OCI-LY1 (cell line): Measurements from ENCODE around the gene LONRF2.
A peak's percentile ranks its signal among the peaks of the same experiment; 100 is the strongest.

Experiments
- H2AFZ ChIP-seq: fragments of 200-600 bp; sonication (generic), shearing (Covaris generic); 2 replicates; pipeline ENCODE4 v1.6.0; 2014; ENCODE audit warnings: antibody characterized with exemption, mild to moderate bottlenecking, low read length
- H3F3A ChIP-seq: fragments of 200-600 bp; sonication (generic), shearing (Covaris generic); 2 replicates; pipeline ENCODE4 v1.6.0; 2014; ENCODE audit warnings: mild to moderate bottlenecking, antibody characterized with exemption, low read length, moderate library complexity; ENCODE audit not compliant: insufficient read depth
- H3K27ac ChIP-seq: fragments of 200-600 bp; sonication (generic); 2 replicates; pipeline ENCODE4 v1.5.1; 2014; ENCODE audit warnings: low read length, mixed run types, mild to moderate bottlenecking, low read depth; ENCODE audit not compliant: poor library complexity, severe bottlenecking
- H3K27me3 ChIP-seq: fragments of 200-600 bp; sonication (generic); 2 replicates; pipeline ENCODE4 v1.6.0; 2014; ENCODE audit warnings: antibody characterized with exemption, mild to moderate bottlenecking, low read length, moderate library complexity; ENCODE audit not compliant: insufficient read depth
- H3K36me3 ChIP-seq: fragments of 200-600 bp; sonication (generic); 2 replicates; pipeline ENCODE4 v1.6.1; 2014; ENCODE audit warnings: mild to moderate bottlenecking, antibody characterized with exemption, low read length, moderate library complexity, mixed read lengths; ENCODE audit not compliant: insufficient read depth
- H3K4me1 ChIP-seq: fragments of 200-600 bp; sonication (generic); 2 replicates; pipeline ENCODE4 v1.5.1; 2014; ENCODE audit warnings: mild to moderate bottlenecking, low read length, moderate library complexity; ENCODE audit not compliant: insufficient read depth, severe bottlenecking
- H3K4me2 ChIP-seq: fragments of 200-600 bp; sonication (generic), shearing (Covaris generic); 2 replicates; pipeline ENCODE4 v1.6.1; 2014; ENCODE audit warnings: low read length
- H3K4me3 ChIP-seq: fragments of 200-600 bp; sonication (generic); 2 replicates; pipeline ENCODE4 v1.5.1; 2014; ENCODE audit warnings: low read length, low read depth, mild to moderate bottlenecking, mixed read lengths; ENCODE audit not compliant: poor library complexity, severe bottlenecking
- H3K79me2 ChIP-seq: fragments of 200-600 bp; shearing (Covaris generic); 2 replicates; pipeline ENCODE4 v1.6.1; 2016; ENCODE audit warnings: mixed run types, low read length, mixed read lengths; ENCODE audit not compliant: insufficient read depth
- H3K9ac ChIP-seq: fragments of 200-600 bp; sonication (generic), shearing (Covaris generic); 2 replicates; pipeline ENCODE4 v1.6.1; 2014; ENCODE audit warnings: mild to moderate bottlenecking, low read length, mixed read lengths
- H3K9me2 ChIP-seq: fragments of 200-600 bp; sonication (generic), shearing (Covaris generic); 2 replicates; pipeline ENCODE4 v1.6.1; 2014; ENCODE audit warnings: low read depth, mild to moderate bottlenecking, low read length, mixed read lengths
- H3K9me3 ChIP-seq: fragments of 200-600 bp; shearing (Covaris generic); 2 replicates; pipeline ENCODE4 v1.6.1; 2014; ENCODE audit warnings: low read length, mixed read lengths
- H4K20me1 ChIP-seq: fragments of 200-600 bp; sonication (generic), shearing (Covaris generic); 2 replicates; pipeline ENCODE4 v1.6.0; 2016; ENCODE audit warnings: mild to moderate bottlenecking, low read length; ENCODE audit not compliant: insufficient read depth
- CTCF ChIP-seq: fragments of 200-600 bp; sonication (generic), shearing (Covaris generic); IDR thresholded peaks from 2 replicates; pipeline ENCODE4 v1.5.1; 2017; ENCODE audit warnings: mild to moderate bottlenecking, antibody characterized with exemption, low read length, moderate library complexity, mixed read lengths
- EZH2 ChIP-seq: fragments of 200-600 bp; sonication (generic), shearing (Covaris generic); IDR thresholded peaks from 2 replicates; pipeline ENCODE4 v1.8.0; 2017; ENCODE audit warnings: borderline replicate concordance, mixed run types, mild to moderate bottlenecking, antibody characterized with exemption, low read length, moderate library complexity, mixed read lengths

Gene LONRF2

GRCh38 chr2:100237163-100237562 lies 85.1 kb downstream of the LONRF2 start:
- Histone ChIP-seq H3K27ac (no peak overlapping the region), H3K4me1 (peaks cover 56% of the 10 kb centered on the region), H3K4me3 (no peak overlapping the region)

GRCh38 chr2:100236166-100236565 lies 86.1 kb downstream of the LONRF2 start:
- Histone ChIP-seq H3K27me3 (no peaks in the 10 kb centered on the region), H3K9me2 (no peaks in the 10 kb centered on the region), H3K9me3 (no peaks in the 10 kb centered on the region), H3K36me3 (no peaks in the 10 kb centered on the region), H3F3A (no peaks in the 10 kb centered on the region), H3K4me1 (peaks cover 50% of the 10 kb centered on the region), H3K4me3 (no peak overlapping the region), H3K27ac (peak overlapping the region; percentile 91), H3K4me2 (peak overlapping the region; percentile 59), H2AFZ (no peak overlapping the region), H3K9ac (peak overlapping the region; percentile 55; the same call in 1 of the 2 replicates), H3K79me2 (no peaks in the 10 kb centered on the region), H4K20me1 (no peaks in the 10 kb centered on the region)
- no peak for TF ChIP-seq CTCF
- TF ChIP-seq EZH2 = no peak

More at GRCh38 chr2:100237163-100237562, 85.1 kb downstream of the LONRF2 start:
- Histone ChIP-seq H4K20me1 (no peaks in the 10 kb centered on the region), H3K9me2 (no peaks in the 10 kb centered on the region), H3K9ac (no peak overlapping the region), H3K4me2 (peak overlapping the region; percentile 1; the same call in 1 of the 2 replicates), H3K79me2 (no peaks in the 10 kb centered on the region), H3K9me3 (no peaks in the 10 kb centered on the region), H3K27me3 (no peaks in the 10 kb centered on the region), H3K36me3 (no peaks in the 10 kb centered on the region), H2AFZ (no peak overlapping the region), H3F3A (no peaks in the 10 kb centered on the region)
- TF ChIP-seq CTCF = peak; percentile 27; the same call in 1 of the 2 replicates
- no peak for TF ChIP-seq EZH2

GRCh38 chr2:100235581-100235980 lies 86.7 kb downstream of the LONRF2 start:
- no peak overlapping the region for H2AFZ ChIP-seq
- peak overlapping the region; percentile 55 for H3K9ac ChIP-seq

More at GRCh38 chr2:100235581-100235980, 86.7 kb downstream of the LONRF2 start:
- TF ChIP-seq CTCF (0 out of 2 replicates have a peak, but pooled peaks have one; percentile 5), EZH2 (no peak)
- H3K4me1 ChIP-seq = peaks cover 50% of the 10 kb centered on the region
- peak overlapping the region; percentile 59 for H3K4me2 ChIP-seq
- no peaks in the 10 kb centered on the region for H3K27me3 ChIP-seq
- H3K9me3 ChIP-seq = no peaks in the 10 kb centered on the region
- peak overlapping the region; percentile 39 for H3K4me3 ChIP-seq
- no peaks in the 10 kb centered on the region for H4K20me1 ChIP-seq
- peak overlapping the region; percentile 91 for H3K27ac ChIP-seq
- H3K9me2 ChIP-seq = no peaks in the 10 kb centered on the region
- H3K36me3 ChIP-seq = no peaks in the 10 kb centered on the region
- no peaks in the 10 kb centered on the region for H3F3A ChIP-seq
- H3K79me2 ChIP-seq = no peaks in the 10 kb centered on the region
